H7 (cell line): Measurements from ENCODE around the gene TIMM10B. TPM values are rescaled to one million over a fixed set of nuclear protein-coding genes. Genes with fewer than 3 reads are reported as not detected.
A peak's percentile ranks its signal among the peaks of the same experiment; 100 is the strongest.

Source experiments
- DNase-seq: peaks from one replicate; pipeline ENCODE4 v3.0.0; 2012
- H3K27me3 ChIP-seq: 2 replicates; pipeline ENCODE4 v1.6.0; 2011; ENCODE audit warnings: mild to moderate bottlenecking, low read length; ENCODE audit not compliant: control insufficient read depth, insufficient read depth
- H3K36me3 ChIP-seq: replicated peaks from 2 replicates; pipeline ENCODE4 v1.5.1; 2011; ENCODE audit warnings: low read length; ENCODE audit not compliant: control insufficient read depth, insufficient read depth
- H3K4me3 ChIP-seq: 2 replicates; pipeline ENCODE4 v1.5.1; 2011; ENCODE audit warnings: low read depth, mild to moderate bottlenecking, control low read depth, low read length, moderate library complexity; ENCODE audit not compliant: insufficient read depth
- total RNA-seq: library from RNA; depleted of rRNA; stranded (reverse); fragments of >200 nt; shearing (Covaris generic); gene quantifications from 2 replicates; pipeline ENCODE4 v1.2.3, GENCODE V29; 2014

The TIMM10B gene
- total RNA-seq, 1 experiment from 2014 or later, result 23.1 TPM

GRCh38 chr11:6456361-6457073 is 24.8 kb upstream of the TIMM10B start:
- H3K4me3 ChIP-seq, result no peak overlapping the region
- peaks cover 4% of the 10 kb centered on the region for H3K36me3 ChIP-seq
- H3K27me3 ChIP-seq, result no peaks in the 10 kb centered on the region
- DNase-seq, result no peak

GRCh38 chr11:6457581-6458320 is 23.6 kb upstream of the TIMM10B start:
- H3K36me3 ChIP-seq, result peaks cover 4% of the 10 kb centered on the region
- no peaks in the 10 kb centered on the region for H3K27me3 ChIP-seq
- no peak overlapping the region for H3K4me3 ChIP-seq
- peak; percentile 35 for DNase-seq

- H3K4me3 ChIP-seq, result no peak overlapping the region
- H3K27me3 ChIP-seq, result no peaks in the 10 kb centered on the region
- peaks cover 4% of the 10 kb centered on the region for H3K36me3 ChIP-seq
- no peak for DNase-seq
These were observed 22.8 kb upstream of the TIMM10B start for GRCh38 chr11:6458352-6459098.

- peaks cover 4% of the 10 kb centered on the region for H3K36me3 ChIP-seq
- no peak for DNase-seq
These were observed 22.2 kb upstream of the TIMM10B start for GRCh38 chr11:6459099-6459450.

GRCh38 chr11:6468712-6469495 is 12.4 kb upstream of the TIMM10B start:
- Histone ChIP-seq H3K4me3 (no peak overlapping the region), H3K36me3 (no peaks in the 10 kb centered on the region), H3K27me3 (peaks cover 5% of the 10 kb centered on the region)
- peak; percentile 98 for DNase-seq

More at GRCh38 chr11:6459099-6459450, 22.2 kb upstream of the TIMM10B start:
- H3K27me3 ChIP-seq, result no peaks in the 10 kb centered on the region
- H3K4me3 ChIP-seq, result no peak overlapping the region

GRCh38 chr11:6469599-6469998 is 11.7 kb upstream of the TIMM10B start:
- peaks cover 5% of the 10 kb centered on the region for H3K27me3 ChIP-seq
- no peak for DNase-seq
- no peaks in the 10 kb centered on the region for H3K36me3 ChIP-seq
- no peak overlapping the region for H3K4me3 ChIP-seq

- DNase-seq, result no peak
- H3K4me3 ChIP-seq, result peak overlapping the region; percentile 79
- H3K36me3 ChIP-seq, result peaks cover 11% of the 10 kb centered on the region
- peaks cover 5% of the 10 kb centered on the region for H3K27me3 ChIP-seq
These were observed 8.4 kb upstream of the TIMM10B start for GRCh38 chr11:6472934-6473333.

- H3K36me3 ChIP-seq, result peaks cover 19% of the 10 kb centered on the region
- DNase-seq, result peak; percentile 100
- peak within 1 kb of the TSS; percentile 79 for H3K4me3 ChIP-seq
- peaks cover 5% of the 10 kb centered on the region for H3K27me3 ChIP-seq
These were observed 7.6 kb upstream of the TIMM10B start, which contains the start of gene TRIM3 for GRCh38 chr11:6473451-6474412. TRIM3 (minus strand) TSS chr11:6473941; CDS start chr11:6465695, 8,246 bp downstream.

GRCh38 chr11:6474413-6474792 is 6.9 kb upstream of the TIMM10B start:
- Histone ChIP-seq H3K4me3 (peak overlapping the region; percentile 50), H3K36me3 (peaks cover 23% of the 10 kb centered on the region), H3K27me3 (peaks cover 5% of the 10 kb centered on the region)
- no peak for DNase-seq

GRCh38 chr11:6474806-6475500 is 6.3 kb upstream of the TIMM10B start:
- Histone ChIP-seq H3K27me3 (peaks cover 5% of the 10 kb centered on the region), H3K36me3 (peaks cover 23% of the 10 kb centered on the region), H3K4me3 (peak overlapping the region; percentile 50; the same call in 1 of the 2 replicates)
- peak; percentile 60 for DNase-seq

GRCh38 chr11:6475936-6476335 is 5.4 kb upstream of the TIMM10B start:
- peaks cover 5% of the 10 kb centered on the region for H3K27me3 ChIP-seq
- H3K36me3 ChIP-seq, result peaks cover 23% of the 10 kb centered on the region
- no peak overlapping the region for H3K4me3 ChIP-seq
- peak; percentile 71 for DNase-seq

- peaks cover 5% of the 10 kb centered on the region for H3K27me3 ChIP-seq
- H3K4me3 ChIP-seq, result no peak overlapping the region
- DNase-seq, result peak; percentile 65
These were observed 4.7 kb upstream of the TIMM10B start for GRCh38 chr11:6476571-6476970.

More at GRCh38 chr11:6476571-6476970, 4.7 kb upstream of the TIMM10B start:
- H3K36me3 ChIP-seq, result peaks cover 23% of the 10 kb centered on the region
